ENCODE results near the gene PRKAA2.
"Not testable (repeated sequence)": the region's sequence is repeated elsewhere in the genome, so short reads cannot be mapped to it uniquely, and the experiment has no call there.

PRKAA2 gene

DNA sequence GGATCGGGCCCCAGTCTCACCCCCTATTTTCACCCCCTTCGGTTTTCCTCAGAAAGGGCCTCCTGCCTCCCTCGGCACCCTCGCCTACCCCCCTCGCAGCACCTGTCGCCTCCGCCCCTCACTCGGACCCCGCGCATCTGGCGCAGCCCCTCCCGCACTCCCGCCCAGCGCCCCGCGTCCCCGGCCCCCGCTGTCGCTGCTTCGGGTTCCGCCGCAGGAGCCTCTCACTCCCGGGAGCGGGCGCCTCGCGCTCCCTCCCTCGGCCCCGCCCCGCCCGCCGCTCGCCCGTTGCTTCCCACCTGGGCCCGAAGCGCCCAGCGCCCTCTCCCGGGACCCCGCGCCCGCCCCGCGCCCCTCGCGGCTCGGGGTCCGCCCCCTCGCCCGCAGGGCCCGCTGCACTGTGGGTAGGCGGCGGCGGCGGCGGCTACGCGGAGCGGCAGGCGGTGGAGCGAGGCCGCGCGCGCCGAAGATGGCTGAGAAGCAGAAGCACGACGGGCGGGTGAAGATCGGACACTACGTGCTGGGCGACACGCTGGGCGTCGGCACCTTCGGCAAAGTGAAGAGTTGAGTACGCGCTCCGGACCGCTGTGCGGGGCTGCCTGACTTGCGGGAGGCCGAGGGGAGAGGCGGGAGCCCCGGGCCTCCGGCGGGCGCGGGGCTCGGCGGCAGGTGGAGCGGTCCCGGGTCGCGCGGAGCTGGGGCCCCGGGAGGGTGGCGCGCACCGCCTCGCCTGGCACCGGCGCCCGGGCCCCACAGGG lies at the start of gene PRKAA2:
Gene PRKAA2 (plus strand): TSS at position 396 of the 758 bp plus-strand sequence. CDS start 74 bp downstream, at position 470.
- Histone ChIP-seq H2AFZ (ENCODE audit: low read depth, low read length) (peak within 1 kb of the TSS; percentile 90), H3K36me3 (ENCODE audit: insufficient read depth, low read length) (no peaks in the 10 kb centered on the region), H3K9me3 (ENCODE audit: low read length) (no peaks in the 10 kb centered on the region)

DNA sequence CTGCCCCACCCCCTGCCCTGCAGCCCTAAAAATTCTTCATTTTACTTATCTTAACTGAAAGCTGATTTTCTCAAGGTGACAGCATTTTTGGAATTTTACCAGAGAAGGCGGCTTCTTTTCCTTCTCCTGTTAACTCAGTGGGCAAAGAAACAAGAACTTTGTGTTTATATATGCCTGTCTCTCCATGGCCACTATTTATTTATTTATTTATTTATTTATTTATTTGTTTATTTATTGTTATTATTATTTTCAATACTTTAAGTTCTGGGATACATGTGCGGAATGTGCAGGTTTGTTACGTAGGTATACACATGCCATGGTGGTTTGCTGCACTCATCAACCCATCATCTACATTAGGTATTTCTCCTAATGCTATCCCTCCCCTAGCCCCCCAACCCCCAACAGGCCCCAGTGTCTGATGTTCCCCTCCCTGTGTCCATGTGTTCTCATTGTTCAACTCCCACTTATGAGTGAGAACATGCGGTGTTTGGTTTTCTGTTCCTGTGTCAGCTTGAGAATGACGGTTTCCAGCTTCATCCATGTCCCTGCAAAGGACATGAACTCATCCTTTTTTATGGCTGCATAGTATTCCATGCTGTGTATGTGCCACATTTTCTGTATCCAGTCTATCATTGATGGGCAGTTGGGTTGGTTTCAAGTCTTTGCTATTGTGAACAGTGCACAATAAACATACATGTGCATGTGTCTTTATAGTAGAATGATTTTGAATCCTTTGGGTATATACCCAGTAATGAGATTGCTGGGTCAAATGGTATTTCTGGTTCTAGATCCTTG lies 49.5 kb upstream of the PRKAA2 start:
- H3K4me1 ChIP-seq (ENCODE audit: insufficient read depth, low read length); H3K36me3 ChIP-seq (ENCODE audit: insufficient read depth, low read length); H2AFZ ChIP-seq (ENCODE audit: low read depth, low read length); H3K27me3 ChIP-seq (ENCODE audit: insufficient read depth, low read length); H3K4me3 ChIP-seq (ENCODE audit: low read length); H3K9me3 ChIP-seq (ENCODE audit: low read length): not testable (repeated sequence)

More for the DNA sequence above, at the start of gene PRKAA2:
- Histone ChIP-seq H3K27me3 (ENCODE audit: insufficient read depth, low read length) (peaks cover 11% of the 10 kb centered on the region), H3K4me3 (ENCODE audit: low read length) (peak within 1 kb of the TSS; percentile 69), H3K4me1 (ENCODE audit: insufficient read depth, low read length) (peaks cover 26% of the 10 kb centered on the region)

DNA sequence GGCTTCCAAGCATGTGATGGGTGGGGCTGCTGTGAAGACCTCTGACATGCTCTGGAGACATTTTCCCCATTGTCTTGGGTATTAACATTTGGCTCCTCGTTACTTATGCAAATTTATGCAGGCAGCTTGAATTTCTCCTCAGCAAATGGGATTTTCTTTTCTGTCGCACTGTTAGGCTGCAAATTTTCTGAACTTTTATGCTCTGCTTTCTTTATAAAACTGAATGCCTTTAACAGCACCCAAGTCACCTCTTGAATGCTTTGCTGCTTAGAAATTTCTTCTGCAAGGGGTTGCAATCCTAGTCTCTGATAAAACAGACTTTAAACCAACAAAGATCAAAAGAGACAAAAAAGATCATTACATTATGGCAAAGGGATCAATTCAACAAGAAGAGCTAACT lies 35.0 kb upstream of the PRKAA2 start:
- H2AFZ ChIP-seq (ENCODE audit: low read depth, low read length); H3K4me1 ChIP-seq (ENCODE audit: insufficient read depth, low read length); H3K36me3 ChIP-seq (ENCODE audit: insufficient read depth, low read length); H3K9me3 ChIP-seq (ENCODE audit: low read length); H3K4me3 ChIP-seq (ENCODE audit: low read length); H3K27me3 ChIP-seq (ENCODE audit: insufficient read depth, low read length): not testable (repeated sequence)

DNA sequence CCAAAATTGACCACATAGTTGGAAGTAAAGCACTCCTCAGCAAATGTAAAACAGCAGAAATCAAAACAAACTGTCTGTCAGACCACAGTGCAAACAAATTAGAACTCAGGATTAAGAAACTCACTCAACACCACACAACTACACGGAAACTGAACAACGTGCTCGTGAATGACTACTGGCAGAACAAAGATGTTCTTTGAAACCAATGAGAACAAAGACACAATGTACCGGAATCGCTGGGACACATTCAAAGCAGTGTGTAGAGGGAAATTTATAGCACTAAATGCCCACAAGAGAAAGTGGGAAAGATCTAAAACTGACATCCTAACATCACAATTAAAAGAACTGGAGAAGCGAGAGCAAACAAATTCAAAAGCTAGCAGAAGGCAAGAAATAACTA lies 34.3 kb upstream of the PRKAA2 start:
- not testable (repeated sequence) for H3K4me1 ChIP-seq (ENCODE audit: insufficient read depth, low read length); H3K9me3 ChIP-seq (ENCODE audit: low read length); H3K36me3 ChIP-seq (ENCODE audit: insufficient read depth, low read length); H2AFZ ChIP-seq (ENCODE audit: low read depth, low read length); H3K4me3 ChIP-seq (ENCODE audit: low read length); H3K27me3 ChIP-seq (ENCODE audit: insufficient read depth, low read length)

DNA sequence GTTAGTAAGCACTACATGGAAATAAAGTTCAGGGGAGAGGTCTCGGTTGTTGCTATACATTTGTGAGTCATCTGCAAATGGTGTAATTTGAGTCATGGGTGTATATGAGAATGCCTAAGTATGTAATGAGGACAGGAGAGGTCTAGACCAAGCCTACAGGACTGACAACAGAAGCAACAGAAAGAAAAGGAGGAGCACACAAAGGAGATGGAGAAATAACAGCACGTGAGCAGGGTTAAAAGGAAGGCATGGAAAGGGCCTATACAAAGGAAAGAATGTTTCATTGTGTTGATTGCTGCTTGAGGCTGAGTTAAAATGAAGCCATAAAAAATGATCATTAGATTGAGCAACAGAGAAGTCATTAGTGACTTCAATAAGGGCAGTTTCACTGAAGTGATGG lies 28.0 kb upstream of the PRKAA2 start:
- Histone ChIP-seq H2AFZ (ENCODE audit: low read depth, low read length) (peak overlapping the region; percentile 8), H3K36me3 (ENCODE audit: insufficient read depth, low read length) (no peaks in the 10 kb centered on the region), H3K4me3 (ENCODE audit: low read length) (no peak overlapping the region), H3K4me1 (ENCODE audit: insufficient read depth, low read length) (peaks cover 14% of the 10 kb centered on the region), H3K9me3 (ENCODE audit: low read length) (no peaks in the 10 kb centered on the region), H3K27me3 (ENCODE audit: insufficient read depth, low read length) (no peaks in the 10 kb centered on the region)

DNA sequence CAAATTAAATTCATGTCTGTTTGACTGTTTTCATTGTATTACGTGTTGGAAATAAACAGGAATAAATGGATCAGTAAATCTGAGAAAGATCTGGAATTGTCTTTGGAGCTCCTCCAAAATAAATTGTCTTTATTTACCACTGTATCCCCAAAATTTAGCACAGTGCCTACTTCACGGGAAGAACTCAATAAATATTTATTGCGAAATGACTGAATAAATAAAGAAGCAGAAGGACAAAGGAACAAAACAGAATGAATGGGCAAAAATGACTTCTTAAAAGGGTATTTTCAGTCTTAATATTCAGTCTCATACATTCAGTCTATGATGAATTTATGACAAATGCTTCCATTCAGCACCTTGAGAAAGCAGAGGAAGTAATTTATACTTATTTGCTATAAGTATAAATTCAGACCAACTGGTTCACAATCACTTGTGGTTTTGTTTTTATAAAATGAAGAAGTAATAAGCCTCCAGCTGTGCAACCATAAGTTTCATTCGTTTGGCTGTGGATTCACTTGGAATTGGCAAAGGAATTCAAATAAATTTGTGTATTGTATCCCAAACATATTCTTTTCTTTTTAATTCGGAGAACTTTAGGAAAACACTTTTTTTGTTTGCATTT lies 19.2 kb upstream of the PRKAA2 start:
- Histone ChIP-seq H3K4me1 (ENCODE audit: insufficient read depth, low read length) (no peaks in the 10 kb centered on the region), H3K9me3 (ENCODE audit: low read length) (no peaks in the 10 kb centered on the region), H2AFZ (ENCODE audit: low read depth, low read length) (no peak overlapping the region), H3K4me3 (ENCODE audit: low read length) (no peak overlapping the region), H3K27me3 (ENCODE audit: insufficient read depth, low read length) (no peaks in the 10 kb centered on the region), H3K36me3 (ENCODE audit: insufficient read depth, low read length) (no peaks in the 10 kb centered on the region)

DNA sequence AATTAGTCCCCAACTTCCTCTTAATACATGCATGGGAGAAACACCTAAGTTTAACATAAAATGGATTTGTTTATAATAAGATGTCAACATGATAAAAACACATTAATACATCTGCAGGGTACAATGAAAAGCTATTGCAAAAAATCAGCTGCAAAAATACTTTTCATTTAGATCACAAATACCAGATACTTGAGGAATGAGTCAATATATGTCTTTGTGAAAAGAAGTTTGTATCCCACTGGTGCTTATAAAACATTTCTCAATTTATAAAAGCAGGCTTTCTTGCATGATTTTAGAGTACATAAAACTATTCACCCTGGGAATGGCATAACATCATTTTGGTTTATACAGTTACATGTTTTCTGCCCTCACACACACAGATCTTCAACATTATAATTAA lies 18.6 kb upstream of the PRKAA2 start:
- Histone ChIP-seq H2AFZ (ENCODE audit: low read depth, low read length) (no peak overlapping the region), H3K4me3 (ENCODE audit: low read length) (no peak overlapping the region), H3K27me3 (ENCODE audit: insufficient read depth, low read length) (no peaks in the 10 kb centered on the region), H3K9me3 (ENCODE audit: low read length) (no peaks in the 10 kb centered on the region), H3K4me1 (ENCODE audit: insufficient read depth, low read length) (no peaks in the 10 kb centered on the region), H3K36me3 (ENCODE audit: insufficient read depth, low read length) (no peaks in the 10 kb centered on the region)

DNA sequence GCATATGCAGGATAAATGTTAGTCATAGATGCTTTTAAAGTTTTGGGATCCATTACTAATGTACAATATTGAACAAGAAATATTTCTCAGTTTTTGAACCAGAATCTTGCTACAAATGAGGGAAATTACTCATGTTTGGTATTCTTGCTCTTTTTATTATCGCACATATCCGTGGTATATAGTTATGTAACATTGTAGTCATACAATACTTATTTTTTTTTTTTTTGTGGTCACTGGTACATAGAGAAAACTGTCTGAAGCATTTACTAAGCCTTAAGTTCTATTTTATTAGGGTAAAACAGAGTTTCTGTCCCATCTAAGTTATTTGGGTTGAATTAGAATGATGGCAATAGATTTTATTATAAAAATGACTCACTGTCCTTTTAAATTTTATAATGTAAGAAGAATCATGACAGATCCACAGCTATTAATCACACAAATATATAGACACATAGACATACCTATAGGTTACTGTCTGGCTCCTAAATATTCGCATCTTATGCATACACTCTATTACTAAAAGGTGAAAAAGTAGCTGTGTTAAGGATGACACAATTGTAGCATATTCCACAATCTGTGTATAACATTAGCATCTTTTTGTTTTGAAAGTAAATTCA lies 18.0 kb upstream of the PRKAA2 start:
- Histone ChIP-seq H3K4me1 (ENCODE audit: insufficient read depth, low read length) (no peaks in the 10 kb centered on the region), H2AFZ (ENCODE audit: low read depth, low read length) (no peak overlapping the region), H3K36me3 (ENCODE audit: insufficient read depth, low read length) (no peaks in the 10 kb centered on the region), H3K4me3 (ENCODE audit: low read length) (no peak overlapping the region), H3K27me3 (ENCODE audit: insufficient read depth, low read length) (no peaks in the 10 kb centered on the region), H3K9me3 (ENCODE audit: low read length) (no peaks in the 10 kb centered on the region)

DNA sequence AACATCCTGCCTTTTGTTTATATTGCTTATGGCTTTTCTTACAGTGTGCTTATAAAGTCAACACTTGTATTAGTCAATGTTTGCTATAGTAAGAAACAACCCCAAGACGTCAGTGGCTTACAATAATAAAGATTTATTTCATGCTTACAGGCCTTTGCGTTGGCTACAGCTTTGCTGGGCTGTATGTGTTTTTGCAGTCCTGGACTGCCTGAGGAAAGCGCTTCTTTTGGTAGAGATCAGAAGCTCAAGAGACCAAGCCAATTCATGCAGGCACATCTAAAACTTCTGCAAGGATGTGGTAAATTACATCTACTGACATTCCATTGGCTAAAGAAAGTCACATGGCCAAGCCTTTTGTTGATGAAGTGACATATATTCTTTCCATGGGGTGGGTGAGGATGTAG lies 17.5 kb upstream of the PRKAA2 start:
- H3K4me1 ChIP-seq (ENCODE audit: insufficient read depth, low read length): no peaks in the 10 kb centered on the region
- no peaks in the 10 kb centered on the region for H3K9me3 ChIP-seq (ENCODE audit: low read length)
- no peaks in the 10 kb centered on the region for H3K27me3 ChIP-seq (ENCODE audit: insufficient read depth, low read length)
- H3K4me3 ChIP-seq (ENCODE audit: low read length): no peak overlapping the region
- H2AFZ ChIP-seq (ENCODE audit: low read depth, low read length): no peak overlapping the region
- H3K36me3 ChIP-seq (ENCODE audit: insufficient read depth, low read length): no peaks in the 10 kb centered on the region

DNA sequence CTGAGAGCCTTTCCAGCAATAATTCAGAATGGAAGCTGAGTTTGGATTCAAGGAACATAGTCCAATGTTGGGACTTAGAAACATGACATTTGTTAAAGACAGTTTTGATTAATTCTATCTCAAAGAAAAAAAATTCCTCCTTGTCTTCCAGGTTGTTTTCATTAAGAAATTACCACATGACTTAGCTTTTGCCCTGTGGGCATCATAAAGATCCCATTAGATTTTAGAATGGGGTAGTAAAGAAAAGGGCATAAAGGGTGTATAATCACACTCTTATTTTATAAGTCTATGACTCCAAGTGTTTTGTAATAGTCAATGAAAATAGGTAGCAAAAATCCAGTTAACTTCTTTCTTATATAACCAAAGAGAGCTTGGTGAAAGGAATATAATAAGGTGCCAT lies 14.3 kb upstream of the PRKAA2 start:
- Histone ChIP-seq H3K4me3 (ENCODE audit: low read length) (no peak overlapping the region), H3K9me3 (ENCODE audit: low read length) (no peaks in the 10 kb centered on the region), H3K36me3 (ENCODE audit: insufficient read depth, low read length) (no peaks in the 10 kb centered on the region), H2AFZ (ENCODE audit: low read depth, low read length) (no peak overlapping the region), H3K27me3 (ENCODE audit: insufficient read depth, low read length) (peaks cover 2% of the 10 kb centered on the region), H3K4me1 (ENCODE audit: insufficient read depth, low read length) (no peaks in the 10 kb centered on the region)

DNA sequence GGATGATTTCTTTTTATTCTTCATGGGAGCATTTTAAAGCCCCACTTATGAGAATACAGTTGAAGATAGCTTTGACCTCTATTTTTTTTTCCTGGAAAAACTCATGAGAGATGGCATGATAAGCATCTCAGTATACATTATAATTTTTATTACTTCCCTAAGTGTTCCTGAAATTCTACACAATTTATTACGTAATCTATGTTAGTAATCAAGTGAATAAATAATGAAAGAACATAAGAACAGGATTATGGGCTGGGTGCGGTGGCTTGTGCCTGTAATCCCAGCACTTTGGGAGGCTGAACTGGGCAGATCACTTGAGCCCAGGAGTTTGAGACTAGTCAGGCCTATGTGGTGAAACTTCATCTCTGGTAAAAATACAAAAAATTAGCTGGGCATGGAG lies 13.2 kb upstream of the PRKAA2 start:
- no peak overlapping the region for H2AFZ ChIP-seq (ENCODE audit: low read depth, low read length)
- H3K9me3 ChIP-seq (ENCODE audit: low read length): no peaks in the 10 kb centered on the region
- no peaks in the 10 kb centered on the region for H3K4me1 ChIP-seq (ENCODE audit: insufficient read depth, low read length)
- H3K36me3 ChIP-seq (ENCODE audit: insufficient read depth, low read length): no peaks in the 10 kb centered on the region
- peaks cover 3% of the 10 kb centered on the region for H3K27me3 ChIP-seq (ENCODE audit: insufficient read depth, low read length)
- no peak overlapping the region for H3K4me3 ChIP-seq (ENCODE audit: low read length)

DNA sequence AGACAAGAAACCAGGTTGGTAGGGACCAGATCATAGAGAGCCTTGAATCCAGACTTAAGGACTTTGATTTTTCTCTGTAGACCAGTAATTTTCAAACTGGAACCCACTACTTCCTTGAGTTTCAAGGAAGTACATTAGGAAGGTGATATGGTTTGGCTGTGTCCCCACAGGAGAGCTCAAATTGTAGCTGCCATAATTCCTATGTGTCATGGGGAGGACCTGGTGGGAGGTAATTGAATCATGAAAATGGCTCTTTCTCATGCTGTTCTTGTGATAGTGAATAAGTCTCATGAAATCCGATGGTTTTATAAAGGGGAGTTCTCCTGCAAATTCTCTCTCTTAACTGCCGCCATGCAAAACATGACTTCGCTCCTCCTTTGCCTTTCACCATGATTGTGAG lies 10.1 kb upstream of the PRKAA2 start:
- Histone ChIP-seq H3K36me3 (ENCODE audit: insufficient read depth, low read length) (no peaks in the 10 kb centered on the region), H3K27me3 (ENCODE audit: insufficient read depth, low read length) (peaks cover 11% of the 10 kb centered on the region), H3K4me1 (ENCODE audit: insufficient read depth, low read length) (no peaks in the 10 kb centered on the region), H2AFZ (ENCODE audit: low read depth, low read length) (no peak overlapping the region), H3K9me3 (ENCODE audit: low read length) (no peaks in the 10 kb centered on the region), H3K4me3 (ENCODE audit: low read length) (no peak overlapping the region)

DNA sequence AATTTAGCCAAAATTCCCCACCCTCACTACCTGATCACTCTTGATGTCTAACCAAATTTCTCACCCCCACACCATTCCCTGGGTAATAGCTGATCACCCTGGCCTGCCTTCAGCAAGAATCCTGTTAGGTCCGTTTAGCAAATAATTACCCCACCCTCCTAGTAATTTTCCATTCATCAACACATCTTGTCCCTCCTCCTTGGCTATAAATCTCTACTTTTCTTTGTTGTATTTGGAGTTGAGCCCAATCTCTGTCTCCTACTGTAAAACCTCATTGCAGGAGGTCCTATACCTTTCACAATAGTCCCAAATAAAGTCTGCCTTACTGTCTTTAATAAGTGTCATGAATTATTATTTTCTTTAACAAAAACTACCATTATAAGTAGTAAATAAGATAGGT lies 6.9 kb upstream of the PRKAA2 start:
- Histone ChIP-seq H2AFZ (ENCODE audit: low read depth, low read length) (no peak overlapping the region), H3K4me1 (ENCODE audit: insufficient read depth, low read length) (no peaks in the 10 kb centered on the region), H3K36me3 (ENCODE audit: insufficient read depth, low read length) (no peaks in the 10 kb centered on the region), H3K27me3 (ENCODE audit: insufficient read depth, low read length) (peaks cover 12% of the 10 kb centered on the region), H3K4me3 (ENCODE audit: low read length) (no peak overlapping the region), H3K9me3 (ENCODE audit: low read length) (no peaks in the 10 kb centered on the region)
